Endometrium (tissue), 2 donors: ENCODE results near the gene ARHGEF17.

Experiments used
- FAIRE-seq: peaks from 2 replicates; lab custom pipeline; 2012; peaks lifted over from hg19 to GRCh38; lab: Jason Lieb, UNC
- donor health status: control.
- donor health status: control.

The ARHGEF17 gene

DNA sequence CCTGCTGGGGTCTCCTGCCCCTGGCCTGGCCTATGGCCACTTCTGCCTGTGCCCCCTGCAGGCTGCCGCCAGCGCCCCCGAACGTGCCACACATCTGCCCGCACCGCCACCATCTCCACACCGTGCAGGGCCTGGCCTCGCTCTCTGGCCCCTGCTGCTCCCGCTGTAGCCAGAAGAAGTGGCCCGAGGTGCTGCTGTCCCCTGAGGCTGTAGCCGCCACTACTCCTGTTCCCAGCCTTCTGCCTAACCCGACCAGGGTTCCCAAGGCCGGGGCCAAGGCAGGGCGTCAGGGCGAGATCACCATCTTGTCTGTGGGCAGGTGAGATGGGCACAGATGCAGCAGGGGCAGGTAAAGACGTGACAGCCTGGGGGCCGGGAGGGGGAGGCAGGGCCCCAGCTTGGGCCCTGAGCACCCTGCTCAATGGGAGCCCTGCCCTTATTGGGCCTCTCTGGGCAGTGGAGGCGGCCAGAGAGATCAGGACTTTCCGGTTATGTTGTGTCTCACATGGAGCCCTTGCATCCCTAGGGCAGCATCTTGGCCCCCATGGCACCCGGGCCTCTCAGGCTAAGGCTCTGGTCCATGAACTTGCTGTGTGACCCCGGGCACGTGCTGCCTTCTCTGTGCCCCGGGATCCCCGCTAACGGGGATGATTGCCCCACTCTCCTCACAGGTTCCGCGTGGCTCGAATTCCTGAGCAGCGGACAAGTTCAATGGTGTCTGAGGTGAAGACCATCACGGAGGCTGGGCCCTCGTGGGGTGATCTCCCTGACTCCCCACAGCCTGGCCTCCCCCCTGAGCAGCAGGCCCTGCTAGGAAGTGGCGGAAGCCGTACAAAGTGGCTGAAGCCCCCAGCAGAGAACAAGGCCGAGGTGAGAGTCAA lies 86.6 kb downstream of the ARHGEF17 start:
- no peak for FAIRE-seq

DNA sequence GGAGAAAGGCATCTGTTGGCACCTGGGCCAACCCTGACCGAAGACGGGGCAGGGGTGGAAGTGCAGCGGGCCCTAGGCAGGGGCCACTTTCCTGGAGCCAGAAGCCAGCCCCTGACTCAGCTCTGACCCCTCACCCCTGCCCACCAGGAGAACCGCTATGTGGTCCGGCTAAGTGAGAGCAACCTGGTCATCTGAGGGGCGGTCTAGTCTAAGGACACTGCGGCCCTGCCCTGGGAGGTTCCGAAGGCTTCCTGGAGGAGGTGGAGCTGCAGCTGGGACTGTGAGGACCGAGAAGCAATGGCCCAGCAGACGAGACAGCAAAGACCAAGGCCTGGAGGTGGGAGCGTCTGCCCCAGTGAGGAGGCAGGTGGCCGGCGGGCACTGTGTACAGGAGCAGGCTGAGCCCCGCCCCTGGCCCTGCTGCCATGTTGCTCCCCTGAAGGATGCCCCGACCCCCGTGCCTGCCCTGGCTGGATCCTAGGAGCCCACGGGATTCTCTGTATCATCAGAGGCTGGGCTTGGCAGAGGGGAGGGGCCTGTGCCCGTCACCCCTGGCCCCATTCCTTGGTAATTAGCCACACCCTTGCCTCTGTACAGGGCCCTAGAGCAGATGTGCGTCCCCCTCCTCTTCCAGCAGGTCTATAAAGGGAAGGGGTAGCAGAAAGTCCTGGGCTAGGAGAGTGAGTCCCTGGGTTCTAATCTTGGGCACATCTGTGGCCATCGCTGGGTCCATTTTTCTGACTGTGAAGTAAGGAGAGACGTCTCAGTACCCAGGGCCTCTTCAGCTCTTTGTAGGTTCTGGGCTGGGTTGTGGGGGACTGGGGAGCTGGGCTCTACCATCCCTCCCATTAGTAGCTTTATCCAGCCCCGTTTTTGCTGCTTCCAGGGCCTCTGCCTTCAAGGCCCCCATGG lies 87.5 kb downstream of the ARHGEF17 start:
- no peak for FAIRE-seq

DNA sequence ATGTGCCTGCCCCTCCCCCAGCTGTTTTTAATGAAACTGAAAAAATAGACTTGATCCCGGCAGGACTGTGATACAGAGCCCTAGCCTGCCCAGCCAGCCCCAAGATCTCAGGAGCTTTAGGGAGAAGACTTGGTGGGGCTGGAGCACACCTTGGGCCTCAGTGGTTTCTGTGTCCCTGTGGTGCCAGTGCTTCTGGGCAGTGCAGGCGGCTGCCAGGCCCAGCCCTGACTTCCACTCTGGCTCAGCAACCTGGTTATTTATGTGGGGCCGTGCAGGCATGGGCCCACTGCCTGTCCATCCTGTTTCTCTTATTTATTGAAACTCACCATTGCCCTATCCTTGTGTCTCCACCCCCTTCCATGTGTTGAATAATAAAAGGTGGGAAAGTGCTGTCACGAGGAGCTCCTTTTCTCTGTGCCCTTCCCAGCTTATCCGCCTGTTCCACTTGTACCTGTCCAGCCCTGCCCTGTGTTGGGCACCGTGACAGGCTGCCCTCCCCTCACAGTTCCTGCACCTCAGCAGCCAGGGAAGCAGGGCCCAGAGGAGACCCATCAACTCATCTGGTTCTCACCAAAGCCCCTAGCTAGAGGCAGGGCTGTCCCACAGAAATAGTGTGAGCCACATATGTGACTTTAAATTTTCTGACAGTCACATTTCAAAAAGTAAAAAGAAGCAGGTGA lies 88.3 kb downstream of the ARHGEF17 start:
- FAIRE-seq, result no peak

DNA sequence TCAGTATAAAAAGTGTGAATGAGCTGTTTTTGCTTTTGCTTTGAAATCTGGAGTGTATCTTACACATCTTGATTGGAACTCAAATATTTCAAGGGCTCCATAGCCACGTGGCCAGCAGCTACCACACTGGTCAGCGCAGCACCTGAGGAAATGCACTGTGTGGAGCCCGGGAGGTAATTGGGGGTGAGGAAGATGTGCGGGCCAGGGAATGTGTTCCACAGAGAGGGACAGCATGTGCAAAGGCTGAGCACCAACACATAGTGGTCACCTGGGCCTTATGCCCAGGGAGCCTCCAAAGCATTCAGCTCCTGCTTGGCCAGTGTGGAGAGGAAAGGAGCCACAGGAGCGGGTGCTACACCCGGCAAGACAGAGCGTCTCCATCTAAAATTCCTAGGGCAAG lies 88.9 kb downstream of the ARHGEF17 start:
- FAIRE-seq, result no peak

DNA sequence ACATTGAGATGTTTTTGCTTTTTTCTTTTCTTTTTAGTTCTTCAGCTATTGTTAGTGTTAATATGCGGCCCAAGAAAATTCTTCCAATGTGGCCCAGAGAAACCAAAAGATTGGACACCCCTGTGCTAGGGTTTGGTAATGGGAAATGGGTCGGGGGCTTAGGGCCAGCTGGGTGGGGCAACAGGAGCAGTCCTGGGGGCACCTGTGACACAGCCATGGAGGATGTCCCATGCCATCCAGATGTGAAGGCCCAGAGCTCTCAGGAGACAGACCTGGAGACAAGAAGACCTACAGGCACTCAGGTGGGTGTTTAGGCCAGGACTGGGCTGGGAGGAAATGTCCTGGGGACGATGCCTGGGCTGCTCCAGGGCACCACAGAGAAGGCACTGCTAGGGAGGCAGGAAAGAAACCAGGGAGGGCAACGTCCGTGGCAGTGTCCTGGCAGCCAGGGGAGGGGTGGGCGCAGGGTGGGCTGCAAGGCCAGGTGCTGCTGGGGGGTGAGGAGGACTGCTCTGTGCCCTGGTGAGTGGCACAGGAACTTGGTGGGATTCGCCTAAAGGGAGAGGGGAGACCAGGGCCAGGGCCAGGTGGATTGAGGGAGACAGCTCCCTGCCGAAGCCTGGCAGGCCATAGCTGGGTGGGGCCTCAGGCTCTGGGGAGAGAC lies 89.5 kb downstream of the ARHGEF17 start:
- no peak for FAIRE-seq

DNA sequence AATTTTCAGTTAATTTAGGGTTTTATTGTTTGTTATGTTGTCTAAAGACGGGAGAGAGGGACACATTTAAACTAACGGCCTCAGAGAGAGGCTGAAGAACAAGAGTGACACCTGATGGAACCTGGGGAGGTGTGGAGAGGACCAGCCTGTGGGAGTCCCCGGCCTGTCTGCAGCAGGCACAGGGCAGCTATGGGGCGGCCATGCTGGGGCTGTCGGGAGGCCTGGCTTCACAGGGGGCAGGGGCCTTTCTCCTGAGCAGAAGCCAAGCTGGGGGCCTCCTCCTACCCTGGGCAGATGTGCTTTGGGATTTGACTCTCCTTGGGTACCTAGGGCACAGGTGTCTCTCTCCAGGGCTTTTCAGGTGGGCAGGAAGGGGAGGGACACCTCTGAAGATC lies 90.1 kb downstream of the ARHGEF17 start:
- FAIRE-seq, result no peak

DNA sequence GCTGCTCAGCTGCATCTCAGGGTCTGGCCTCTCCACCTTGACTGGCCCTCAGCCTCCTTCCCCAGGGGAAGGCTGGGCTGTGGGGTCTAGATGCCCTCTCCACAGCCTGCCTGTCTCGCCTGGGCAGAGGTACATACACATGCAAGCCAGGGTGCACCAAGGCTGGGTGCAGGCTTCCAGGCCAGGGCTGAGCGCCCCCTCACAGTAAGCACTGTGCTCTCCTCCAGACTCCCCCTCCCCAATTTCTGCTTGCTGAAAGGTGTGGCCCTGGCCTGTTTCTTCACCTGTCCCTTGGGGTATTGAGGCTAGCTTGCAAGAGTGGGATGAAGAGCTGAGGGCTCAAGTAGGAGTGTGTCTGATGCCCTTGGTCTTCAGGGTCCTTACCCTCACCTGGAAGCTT lies 90.6 kb downstream of the ARHGEF17 start:
- no peak for FAIRE-seq

DNA sequence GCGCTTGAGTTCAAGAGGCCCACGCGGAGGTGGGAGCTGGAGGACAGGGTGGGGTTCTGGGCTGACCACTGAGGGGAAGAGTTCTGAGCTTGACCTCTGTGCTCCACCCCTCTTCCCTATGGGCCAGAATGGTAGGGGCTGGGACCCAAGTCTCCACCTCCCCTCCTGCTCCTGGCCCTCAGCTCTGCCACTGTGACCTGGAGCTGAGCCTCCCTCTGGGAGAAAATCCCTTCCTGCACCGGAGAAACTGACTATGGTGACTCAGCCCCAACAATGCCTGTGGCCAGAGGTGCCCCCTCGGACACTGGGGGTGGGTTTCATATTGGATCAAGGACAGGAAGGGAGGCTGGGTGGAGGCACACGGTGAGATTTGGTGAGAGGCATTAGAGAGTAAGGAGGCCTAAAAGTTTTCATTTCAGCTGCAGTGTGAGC lies 91.1 kb downstream of the ARHGEF17 start:
- FAIRE-seq, result no peak

DNA sequence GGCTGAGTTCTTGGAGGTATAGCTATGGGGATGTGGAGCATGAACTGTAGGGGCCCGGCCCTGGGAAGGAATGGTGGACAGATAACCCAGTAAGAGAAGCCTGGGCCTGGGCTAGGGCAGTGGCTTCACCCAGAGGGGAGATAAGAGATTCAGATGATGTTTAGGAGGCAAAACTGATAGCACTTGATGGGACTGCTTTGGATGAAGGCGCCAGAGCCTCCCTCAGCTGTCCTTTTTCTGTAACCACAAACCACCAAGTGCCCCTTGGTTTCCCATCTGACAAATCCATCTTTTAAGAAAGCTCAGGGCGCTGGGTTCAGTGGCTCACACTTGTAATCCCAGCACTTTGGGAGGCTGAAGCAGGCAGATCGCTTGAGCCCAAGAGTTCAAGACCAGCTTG lies 91.6 kb downstream of the ARHGEF17 start:
- FAIRE-seq, result no peak

DNA sequence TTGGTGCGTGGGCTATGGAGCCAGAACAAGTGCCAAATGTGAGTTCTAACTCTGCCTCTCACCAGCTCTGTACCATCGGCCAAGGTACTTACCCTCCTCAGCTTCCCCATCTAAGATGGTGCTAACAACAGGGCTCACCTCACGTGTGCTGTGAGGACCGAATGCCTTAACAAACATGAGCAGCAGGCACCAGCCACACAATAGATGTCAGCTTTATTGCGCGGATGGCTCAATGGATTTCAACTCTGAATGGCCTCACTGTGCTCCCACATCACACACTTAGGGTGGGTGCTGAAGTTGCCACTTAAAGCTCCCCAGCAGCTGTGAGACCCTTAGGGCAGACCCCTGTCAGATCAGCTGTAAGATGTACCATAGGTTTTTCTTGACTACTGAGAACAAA lies 92.2 kb downstream of the ARHGEF17 start:
- no peak for FAIRE-seq

DNA sequence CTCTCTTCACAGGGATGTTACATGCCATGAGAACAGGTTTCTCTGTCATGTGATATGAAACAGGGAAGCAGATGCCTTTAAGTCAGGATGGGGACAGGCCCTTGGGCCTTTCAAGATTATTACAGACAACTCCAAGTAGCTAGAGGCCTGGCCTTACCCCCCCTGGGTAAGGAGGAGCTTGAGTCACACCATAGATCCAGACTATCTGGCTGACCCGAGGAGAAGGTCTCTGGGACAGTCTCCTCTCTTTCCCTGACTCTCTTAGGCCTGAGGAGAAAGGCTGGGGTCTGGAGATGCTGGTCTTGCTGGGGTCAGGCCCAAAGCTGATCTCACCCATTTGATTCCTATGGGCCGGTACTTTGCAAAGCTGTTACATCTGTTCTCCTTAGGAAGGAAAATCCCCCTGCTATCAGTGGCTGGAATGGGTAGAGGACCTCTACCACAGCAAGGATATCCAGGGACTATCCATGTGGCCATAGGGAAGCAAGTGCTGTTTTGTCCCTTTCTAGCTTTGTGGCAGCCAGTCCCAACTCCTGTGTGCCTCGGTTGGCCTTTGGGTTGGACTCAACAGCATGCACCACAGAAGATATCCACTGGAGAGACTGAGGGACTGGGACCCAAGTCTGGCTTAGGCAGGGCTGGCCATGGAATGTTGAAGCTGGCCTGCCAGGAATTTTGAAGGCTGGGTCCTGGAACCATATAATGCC lies 93.3 kb downstream of the ARHGEF17 start:
- FAIRE-seq, result no peak

DNA sequence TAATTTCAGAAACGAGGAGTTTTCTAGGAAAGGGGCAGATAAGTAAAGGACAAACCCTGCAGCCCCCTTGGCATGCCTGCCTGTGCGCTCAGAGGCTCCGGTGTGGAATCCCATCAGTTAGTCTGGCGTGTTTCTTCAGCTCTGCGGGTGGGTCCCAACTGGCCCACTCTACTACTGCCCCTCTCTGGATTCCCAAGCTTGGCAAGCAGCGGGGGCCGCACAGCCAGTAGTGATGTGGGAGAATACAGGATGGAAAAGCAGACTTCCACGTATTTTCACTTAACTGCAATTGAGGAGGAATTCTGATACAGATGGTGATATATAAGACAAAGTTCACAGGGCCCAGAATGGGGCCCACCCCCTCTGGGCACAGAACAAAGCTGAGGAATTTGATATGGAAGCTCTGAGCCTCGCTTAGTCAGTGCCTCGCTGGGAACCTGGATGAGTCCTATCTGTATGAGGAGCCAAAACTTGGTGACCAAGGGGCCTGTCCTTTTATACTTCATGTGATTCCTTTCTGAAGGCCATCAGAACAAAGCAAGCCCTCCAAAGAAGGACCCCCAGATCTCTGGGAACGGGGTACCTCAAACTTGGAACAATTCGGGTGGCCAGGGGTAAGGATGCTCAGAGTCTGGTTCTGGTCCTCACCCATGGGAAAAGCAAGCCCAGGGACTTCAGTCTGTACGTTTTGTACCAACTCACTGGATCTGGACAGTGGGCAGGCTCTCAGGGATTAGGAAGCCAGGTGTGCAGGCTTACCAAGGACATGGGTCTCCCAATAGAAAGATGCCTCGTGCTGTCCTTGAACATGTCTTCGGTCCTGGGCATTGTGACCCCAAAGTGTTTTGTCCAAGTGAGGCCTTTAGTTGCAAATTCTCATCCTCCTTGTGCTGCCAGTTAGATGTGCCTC lies 94.1 kb downstream of the ARHGEF17 start:
- no peak for FAIRE-seq

DNA sequence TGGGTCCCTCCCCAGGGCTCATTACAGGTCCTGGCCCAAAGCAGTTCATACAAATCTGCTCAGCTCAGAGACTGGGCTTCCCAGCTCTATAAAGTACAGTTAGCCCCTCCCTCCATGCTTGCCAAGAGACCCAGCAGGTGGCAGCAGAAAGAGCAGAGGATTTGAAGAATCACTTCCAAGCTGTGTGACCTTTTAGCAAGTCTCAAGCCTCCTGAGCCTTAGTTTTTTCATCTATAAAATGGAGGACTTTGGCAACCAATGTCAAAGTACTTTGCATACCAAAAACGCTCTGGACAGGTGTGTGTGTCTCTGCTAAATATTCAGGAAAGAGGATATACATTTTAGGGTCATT lies 94.7 kb downstream of the ARHGEF17 start:
- no peak for FAIRE-seq

DNA sequence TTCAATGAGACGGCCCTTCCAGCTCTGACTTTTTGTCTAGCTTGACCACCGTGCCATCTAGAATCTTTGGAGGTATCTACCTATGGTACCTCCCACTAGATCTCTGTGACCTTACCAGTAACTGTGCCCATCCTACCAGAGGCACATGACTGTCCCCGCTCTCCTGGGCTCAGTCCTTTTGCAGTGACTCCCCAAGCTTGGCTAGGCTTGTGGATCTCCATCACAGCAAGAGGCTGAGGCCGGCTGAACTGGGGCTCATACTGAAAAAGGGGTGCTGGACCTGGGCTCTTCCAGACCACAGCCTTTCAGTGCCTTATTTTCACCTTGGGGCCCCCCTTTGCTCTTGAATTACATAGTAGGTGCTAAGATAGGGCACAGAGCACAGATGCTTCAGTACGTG lies 95.5 kb downstream of the ARHGEF17 start:
- FAIRE-seq, result no peak

DNA sequence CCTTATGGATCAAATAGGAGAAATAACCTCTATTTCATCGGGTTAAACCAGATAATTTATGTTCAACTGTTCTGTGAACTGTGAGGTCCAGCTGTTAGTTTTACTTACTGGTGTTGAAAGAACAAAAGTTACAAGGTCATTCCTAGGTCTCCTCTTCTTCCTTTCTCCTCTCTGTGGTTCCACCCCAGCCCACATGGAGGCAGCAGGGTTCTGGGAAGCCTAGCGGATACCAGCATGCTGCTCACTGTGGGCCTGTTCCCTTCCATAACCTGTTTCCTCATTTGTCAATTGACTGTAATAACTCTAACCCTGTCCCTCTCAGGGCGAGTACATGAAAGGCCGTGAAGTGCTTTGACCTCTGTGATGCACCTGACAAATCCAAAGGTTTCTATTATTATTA lies 96.0 kb downstream of the ARHGEF17 start:
- FAIRE-seq, result no peak

DNA sequence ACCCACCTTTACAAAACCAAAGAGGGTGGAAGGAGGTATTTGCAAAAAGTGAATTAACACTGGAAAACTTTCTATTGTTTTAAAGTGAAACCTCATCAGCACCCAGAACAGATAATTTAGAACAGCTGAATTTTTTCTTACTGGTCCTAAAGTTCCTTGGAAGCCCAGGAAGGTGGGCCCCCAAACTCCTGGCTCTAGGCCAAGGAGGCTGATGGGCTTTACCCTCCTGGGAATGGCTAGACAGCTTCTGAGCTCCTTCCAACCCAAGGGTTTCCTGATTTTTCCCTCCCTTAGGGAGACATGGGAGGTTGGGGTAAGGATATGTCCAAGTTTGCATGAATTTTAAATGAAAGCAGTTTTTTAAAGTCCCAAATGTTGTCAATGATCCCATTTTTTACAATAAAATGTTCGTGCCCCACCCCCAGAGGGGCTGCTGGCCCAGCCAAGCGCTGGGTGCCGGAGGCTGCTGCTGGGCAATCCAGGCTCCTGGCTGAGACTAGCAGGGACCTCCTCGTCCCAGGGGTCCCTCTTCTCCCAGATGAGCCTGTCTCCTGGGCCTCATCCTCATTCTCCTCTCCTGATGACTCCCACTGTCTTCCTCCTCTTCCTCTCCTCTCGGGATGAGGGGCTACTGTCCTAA lies 96.5 kb downstream of the ARHGEF17 start:
- no peak for FAIRE-seq

DNA sequence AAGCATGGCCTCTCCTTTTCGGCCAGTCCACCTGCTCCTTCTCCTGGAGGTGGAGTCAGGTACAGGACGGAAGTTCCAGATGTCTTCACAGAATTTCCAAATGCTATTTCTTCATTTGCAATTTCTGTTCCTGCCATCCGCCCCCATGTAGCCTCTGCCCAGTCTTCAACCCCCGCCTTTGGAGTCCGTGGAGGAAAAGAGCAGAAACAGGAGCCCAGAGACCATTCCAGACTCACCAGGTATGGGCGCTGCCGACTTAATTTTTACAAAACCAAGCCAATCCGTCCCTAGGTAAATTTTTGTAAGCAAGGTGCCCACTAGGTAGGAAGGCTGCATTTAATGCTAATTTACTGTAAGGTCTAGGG lies 97.1 kb downstream of the ARHGEF17 start:
- no peak for FAIRE-seq

DNA sequence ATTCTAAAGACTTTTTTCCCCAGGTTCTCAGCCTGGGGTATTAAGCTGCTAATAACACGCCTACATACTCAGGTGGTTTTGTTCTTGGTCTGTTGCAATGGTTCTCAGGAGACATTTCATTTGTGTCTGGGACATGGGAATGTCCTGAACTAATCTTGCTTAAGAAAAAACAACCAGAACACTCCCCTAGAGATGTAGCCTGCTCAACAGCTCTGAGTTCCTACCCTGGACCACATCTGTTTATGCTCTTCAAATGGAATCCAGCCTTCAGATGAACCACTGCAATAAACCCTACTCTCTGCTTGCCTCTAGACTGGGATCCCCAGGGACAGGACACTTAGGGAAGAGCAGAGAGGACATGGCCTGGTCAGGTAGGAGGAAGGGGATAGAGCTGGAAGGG lies 98.1 kb downstream of the ARHGEF17 start:
- no peak for FAIRE-seq

DNA sequence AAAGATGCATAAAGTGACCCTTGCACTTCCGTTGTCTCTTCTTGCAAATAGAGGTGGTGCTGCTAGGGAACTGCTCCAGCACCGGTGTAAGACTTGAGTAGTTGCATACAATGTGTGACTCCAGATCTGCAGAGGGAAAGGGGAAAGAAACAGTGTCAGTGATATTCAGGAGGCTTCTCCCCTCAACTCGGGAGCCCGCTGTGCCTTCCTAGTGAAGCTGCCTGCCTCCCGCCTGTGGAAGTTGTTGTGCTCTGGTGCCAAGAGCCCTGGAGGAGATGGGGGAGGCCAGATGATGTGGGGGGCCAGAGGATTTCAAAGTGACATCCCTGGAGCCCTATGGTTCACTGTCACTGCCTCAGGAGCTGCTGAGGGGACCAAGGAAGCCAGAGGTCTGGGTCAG lies 98.5 kb downstream of the ARHGEF17 start:
- no peak for FAIRE-seq

DNA sequence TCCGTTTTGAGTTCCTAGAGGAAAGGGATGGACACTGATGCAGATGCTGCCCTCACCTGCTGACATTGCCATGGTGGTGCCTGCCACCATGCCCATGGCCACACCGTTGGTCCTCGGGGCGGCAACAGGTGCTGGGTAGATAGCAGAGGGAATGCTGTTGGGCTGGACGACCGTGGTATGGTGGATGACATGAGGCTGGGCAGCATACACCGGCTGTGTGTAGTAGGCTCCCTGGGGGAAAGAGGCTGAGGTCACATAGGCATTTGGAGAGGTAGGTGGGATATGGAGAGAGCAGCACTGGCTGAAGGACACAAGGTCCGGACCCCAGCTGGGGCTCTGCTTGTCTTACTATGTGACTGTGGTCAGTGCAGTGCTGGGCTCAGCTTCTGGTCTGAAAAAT lies 101.4 kb downstream of the ARHGEF17 start:
- no peak for FAIRE-seq
